GM23338 (cell line): ENCODE measurements around the gene CABLES2. TPM values are rescaled to one million over a fixed set of nuclear protein-coding genes. Genes with fewer than 3 reads are reported as not detected.

Source experiments
- ATAC-seq: fragments of 200-7000 bp; cut with Tn5 transposase; 3 replicates; pipeline ENCODE4 v1.9.1; 2020
- DNase-seq: peaks from one replicate; pipeline ENCODE4 v3.0.0-alpha.2; 2015; ENCODE audit warnings: low spot score
- H2AFZ ChIP-seq: fragments of 200-600 bp; sonication (generic); 2 replicates; pipeline ENCODE4 v1.8.0; 2016; ENCODE audit warnings: antibody characterized with exemption, mild to moderate bottlenecking, moderate library complexity
- H3F3A ChIP-seq: fragments of 200-600 bp; sonication (generic); replicated peaks from 2 replicates; pipeline ENCODE4 v1.8.0; 2017; ENCODE audit warnings: antibody characterized with exemption, mixed run types, low read depth
- H3K27ac ChIP-seq: fragments of 200-600 bp; sonication (generic); 2 replicates; pipeline ENCODE4 v1.6.1; 2016; ENCODE audit warnings: low read depth
- H3K27me3 ChIP-seq: fragments of 200-600 bp; sonication (generic); 2 replicates; pipeline ENCODE4 v1.8.0; 2016; ENCODE audit warnings: mild to moderate bottlenecking, mixed run types, moderate library complexity; ENCODE audit not compliant: insufficient read depth
- H3K36me3 ChIP-seq: fragments of 200-600 bp; sonication (generic); 2 replicates; pipeline ENCODE4 v1.8.0; 2016; ENCODE audit warnings: mild to moderate bottlenecking; ENCODE audit not compliant: insufficient read depth
- H3K4me1 ChIP-seq: fragments of 200-600 bp; sonication (generic); 2 replicates; pipeline ENCODE4 v1.8.0; 2016; ENCODE audit warnings: mild to moderate bottlenecking, moderate library complexity; ENCODE audit not compliant: insufficient read depth
- H3K4me2 ChIP-seq: fragments of 200-600 bp; sonication (generic); 2 replicates; pipeline ENCODE4 v1.7.1; 2017; ENCODE audit warnings: mixed run types
- H3K4me3 ChIP-seq: fragments of 200-600 bp; sonication (generic); 2 replicates; pipeline ENCODE4 v1.6.1; 2016; ENCODE audit warnings: mixed run types
- H3K79me2 ChIP-seq: fragments of 200-600 bp; sonication (generic); replicated peaks from 2 replicates; pipeline ENCODE4 v1.8.0; 2017; ENCODE audit warnings: mild to moderate bottlenecking; ENCODE audit not compliant: insufficient read depth
- H3K9me2 ChIP-seq: fragments of 200-600 bp; sonication (generic); 2 replicates; pipeline ENCODE4 v1.8.0; 2017; ENCODE audit not compliant: insufficient read depth
- H4K20me1 ChIP-seq: fragments of 200-600 bp; sonication (generic); replicated peaks from 2 replicates; pipeline ENCODE4 v1.8.0; 2017; ENCODE audit warnings: mild to moderate bottlenecking; ENCODE audit not compliant: insufficient read depth
- H3K27ac Mint-ChIP-seq: 2 replicates; pipeline ENCODE4 v1.8.0; 2020; ENCODE audit warnings: inconsistent platforms, mild to moderate bottlenecking, moderate library complexity, mixed read lengths
- H3K27me3 Mint-ChIP-seq: 3 replicates; pipeline ENCODE4 v1.8.0; 2022; ENCODE audit warnings: low read depth, mild to moderate bottlenecking, moderate library complexity, mixed read lengths, inconsistent platforms; ENCODE audit not compliant: insufficient read depth, poor library complexity
- H3K36me3 Mint-ChIP-seq: 3 replicates; pipeline ENCODE4 v1.8.0; 2021; ENCODE audit warnings: low read depth, mild to moderate bottlenecking, inconsistent platforms, moderate library complexity, mixed read lengths
- H3K4me1 Mint-ChIP-seq: 3 replicates; pipeline ENCODE4 v1.8.0; 2020; ENCODE audit warnings: mild to moderate bottlenecking, inconsistent platforms, mixed read lengths
- H3K4me3 Mint-ChIP-seq: 3 replicates; pipeline ENCODE4 v1.8.0; 2021; ENCODE audit warnings: moderate library complexity, mild to moderate bottlenecking, inconsistent platforms, mixed read lengths
- H3K9me3 Mint-ChIP-seq: 3 replicates; pipeline ENCODE4 v1.8.0; 2020; ENCODE audit warnings: moderate library complexity, mild to moderate bottlenecking, inconsistent platforms, mixed read lengths
- CREB1 ChIP-seq: fragments of 250-450 bp; sonication (Bioruptor Pico); IDR thresholded peaks from 2 replicates; pipeline ENCODE4 v1.5.0; 2020; ENCODE audit warnings: low read depth, mild to moderate bottlenecking, moderate library complexity
- CTCF ChIP-seq, 2 experiments: fragments of 200-600 bp in 1 of 2; sonication (generic) in 1 of 2; conservative IDR thresholded peaks; 2 replicates each; pipeline versions ENCODE4 v1.5.1 to v1.6.1; 2016 to 2017; ENCODE audit warnings: antibody characterized with exemption in 2 of 2, low read depth in 2 of 2, mild to moderate bottlenecking in 2 of 2, moderate library complexity in 1 of 2
- ETS1 ChIP-seq: IDR thresholded peaks from 2 replicates; pipeline ENCODE4 v1.6.1; 2016; ENCODE audit warnings: antibody characterized with exemption
- EZH2 ChIP-seq: fragments of 200-600 bp; sonication (generic); IDR thresholded peaks from one replicate; pipeline ENCODE4 v1.8.0; 2017; ENCODE audit warnings: antibody characterized with exemption, mild to moderate bottlenecking, low read depth; ENCODE audit not compliant: unreplicated experiment
- EZH2phosphoT487 ChIP-seq: fragments of 200-600 bp; sonication (generic); IDR thresholded peaks from one replicate; pipeline ENCODE4 v1.8.1; 2018; ENCODE audit warnings: antibody characterized with exemption; ENCODE audit not compliant: unreplicated experiment
- JUNB ChIP-seq: IDR thresholded peaks from one replicate; pipeline ENCODE4 v1.6.1; 2016; ENCODE audit warnings: antibody characterized with exemption; ENCODE audit not compliant: unreplicated experiment
- POLR2AphosphoS5 ChIP-seq: IDR thresholded peaks from 2 replicates; pipeline ENCODE4 v1.6.1; 2016; ENCODE audit warnings: antibody characterized with exemption, low read depth
- STAT1 ChIP-seq: IDR thresholded peaks from one replicate; pipeline ENCODE4 v1.6.1; 2016; ENCODE audit warnings: antibody characterized with exemption; ENCODE audit not compliant: unreplicated experiment
- ZNF331 ChIP-seq: fragments of 250-450 bp; sonication (Bioruptor Pico); IDR thresholded peaks from 2 replicates; pipeline ENCODE4 v1.5.0; 2020; ENCODE audit warnings: low read depth, mild to moderate bottlenecking, moderate library complexity
- ZNF462 ChIP-seq: fragments of 250-450 bp; sonication (Bioruptor Pico); IDR thresholded peaks from 2 replicates; pipeline ENCODE4 v1.5.0; 2020; ENCODE audit warnings: mild to moderate bottlenecking, moderate library complexity
- long read RNA-seq: library from polyadenylated mRNA; unstranded; transcript quantifications from one replicate; pipeline ENCODE4 v2.0.0, GENCODE V29; 2020; ENCODE audit not compliant: unreplicated experiment
- polyA plus RNA-seq: library from polyadenylated mRNA; unstranded; fragments of >200 nt; fragmentation: Nextera tagmentation; extraction: Ambion mirVana; gene quantifications from 2 replicates; pipeline ENCODE4 v1.2.1, GENCODE V29; 2016
- total RNA-seq: library from RNA; depleted of rRNA; stranded (reverse); fragments of >200 nt; shearing (Covaris generic); gene quantifications from 2 replicates; pipeline ENCODE4 v1.2.3, GENCODE V29; 2014; rRNA removed

The CABLES2 gene, protein sequence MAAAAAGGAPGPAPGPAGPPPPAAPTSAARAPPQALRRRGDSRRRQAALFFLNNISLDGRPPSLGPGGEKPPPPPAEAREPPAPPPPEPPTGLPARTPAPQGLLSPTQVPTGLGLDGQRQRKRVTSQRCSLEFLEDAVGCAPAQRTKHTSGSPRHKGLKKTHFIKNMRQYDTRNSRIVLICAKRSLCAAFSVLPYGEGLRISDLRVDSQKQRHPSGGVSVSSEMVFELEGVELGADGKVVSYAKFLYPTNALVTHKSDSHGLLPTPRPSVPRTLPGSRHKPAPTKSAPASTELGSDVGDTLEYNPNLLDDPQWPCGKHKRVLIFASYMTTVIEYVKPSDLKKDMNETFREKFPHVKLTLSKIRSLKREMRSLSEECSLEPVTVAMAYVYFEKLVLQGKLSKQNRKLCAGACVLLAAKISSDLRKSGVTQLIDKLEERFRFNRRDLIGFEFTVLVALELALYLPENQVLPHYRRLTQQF
- total RNA-seq (12.6 and 12.7 TPM in 2 replicates), polyA plus RNA-seq (4.3 and 5.1 TPM in 2 replicates)
- long read RNA-seq, partial matches to known transcripts, result 0 of 1 reads
- long read RNA-seq, other reads (novel, unspliced or antisense), result 1 of 1 reads

DNA sequence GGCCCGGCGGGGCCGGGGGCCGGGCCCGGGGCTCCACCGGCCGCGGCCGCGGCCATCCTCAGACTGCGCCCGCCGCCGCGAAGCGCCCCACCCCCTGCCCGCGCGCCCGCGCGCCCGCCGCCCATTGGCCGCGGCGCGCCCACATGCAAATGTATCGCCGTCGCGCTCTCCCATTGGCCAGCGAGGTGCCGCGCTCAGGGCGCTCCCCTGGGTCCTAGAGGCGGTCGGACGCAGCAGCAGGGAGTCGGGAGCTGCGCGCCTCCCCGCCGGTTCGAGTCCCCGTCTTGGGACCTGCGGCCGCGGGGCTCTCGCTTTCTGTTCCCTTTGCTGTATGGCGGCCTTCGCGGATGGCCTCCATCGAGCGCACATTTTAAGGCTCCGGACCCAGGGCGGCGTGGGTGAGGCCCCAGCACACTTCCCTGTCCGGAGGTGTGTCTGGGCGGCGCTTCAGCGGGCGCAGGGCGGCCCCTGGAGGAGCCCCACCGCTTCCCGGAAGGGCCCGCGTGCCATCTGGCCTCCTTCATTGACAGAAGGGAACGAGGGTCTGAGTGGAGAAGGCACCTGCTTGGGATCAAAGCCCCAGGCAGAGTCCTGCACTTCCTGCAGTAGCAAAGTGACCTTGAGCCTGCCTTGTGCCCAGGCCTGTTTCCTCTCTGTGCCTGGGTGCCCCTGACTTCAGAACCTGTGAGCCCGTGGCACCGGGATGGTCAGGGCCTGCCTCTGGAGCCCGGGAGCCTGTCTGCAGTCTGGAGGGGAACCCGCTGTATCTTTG, at the start of gene CABLES2:
Gene CABLES2 (minus strand): TSS at position 65 of the 772 bp plus-strand sequence. CDS start 9 bp downstream, at position 56.
- TF ChIP-seq EZH2phosphoT487, result no peak
- TF ChIP-seq EZH2, result no peak
- no peak for TF ChIP-seq ETS1
- no peak for TF ChIP-seq ZNF331
- peak; percentile 71 for TF ChIP-seq CREB1 (CRISPR knock-in tag)
- TF ChIP-seq CTCF (conservative IDR thresholded peaks at IDR 0.05; ENCODE audit: low read depth in 2 of 2), result 0 out of 4 replicates have a peak, but pooled peaks of 1 of the 2 experiments have one; percentile 5

DNA sequence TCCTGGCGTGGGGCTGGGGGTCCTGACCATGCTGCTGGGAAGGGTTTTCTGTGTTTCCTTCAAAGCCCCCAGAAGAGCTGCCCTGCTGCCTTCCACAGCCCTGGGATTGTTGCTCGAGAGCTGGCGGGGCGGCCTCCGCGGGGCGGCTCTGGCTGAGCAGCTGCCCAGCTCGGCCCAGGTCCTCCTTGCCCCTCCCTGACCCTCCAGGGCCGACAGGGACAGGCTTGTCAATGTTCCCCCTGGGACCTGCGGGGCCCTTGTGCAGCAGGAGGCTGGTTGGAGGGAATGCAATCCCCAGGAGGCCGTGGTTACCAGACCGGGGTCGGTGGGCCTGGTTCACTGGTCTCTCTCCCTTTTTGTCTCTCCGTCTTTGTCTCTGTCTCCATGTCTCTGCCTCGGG, 48.8 kb upstream of the CABLES2 start:
- Histone ChIP-seq H3K36me3 (no peaks in the 10 kb centered on the region), H4K20me1 (no peaks in the 10 kb centered on the region), H3K9me2 (no peaks in the 10 kb centered on the region), H3F3A (0 out of 2 replicates have a peak, but pooled peaks cover 2% of the 10 kb centered on the region), H3K27ac (no peak overlapping the region), H3K4me3 (no peak overlapping the region), H3K27me3 (no peaks in the 10 kb centered on the region), H2AFZ (no peak overlapping the region), H3K4me1 (no peaks in the 10 kb centered on the region), H3K4me2 (no peak overlapping the region), H3K79me2 (no peaks in the 10 kb centered on the region)
- DNase-seq (no peak), ATAC-seq (no peak)
- H3K36me3 Mint-ChIP-seq, result no peaks in the 10 kb centered on the region
- H3K4me1 Mint-ChIP-seq, result peaks cover 6% of the 10 kb centered on the region
- H3K4me3 Mint-ChIP-seq, result no peak overlapping the region
- peaks cover 7% of the 10 kb centered on the region for H3K27me3 Mint-ChIP-seq
- H3K9me3 Mint-ChIP-seq, result no peaks in the 10 kb centered on the region
- H3K27ac Mint-ChIP-seq, result peak overlapping the region; percentile 45; the same call in 1 of the 2 replicates
- TF ChIP-seq STAT1 (no peak), ZNF462 (CRISPR knock-in tag) (no peak), JUNB (no peak), POLR2AphosphoS5 (no peak)

More for the DNA sequence above, at the start of gene CABLES2:
- H4K20me1 ChIP-seq, result no peaks in the 10 kb centered on the region; the same call in 1 of the 2 replicates
- peak within 1 kb of the TSS; percentile 62 for H3K4me3 ChIP-seq
- Mint-ChIP-seq H3K4me1 (peaks cover 9% of the 10 kb centered on the region), H3K27me3 (peaks cover 11% of the 10 kb centered on the region), H3K4me3 (peak within 1 kb of the TSS; percentile 72), H3K9me3 (no peaks in the 10 kb centered on the region), H3K36me3 (no peaks in the 10 kb centered on the region), H3K27ac (no peak within 1 kb of the TSS)
- ATAC-seq (peak; percentile 69), DNase-seq (peak; percentile 97)
- no peak within 1 kb of the TSS for H3K27ac ChIP-seq
- H3K27me3 ChIP-seq, result no peaks in the 10 kb centered on the region
- H3K9me2 ChIP-seq, result no peaks in the 10 kb centered on the region
- H3K79me2 ChIP-seq, result no peaks in the 10 kb centered on the region
- no peaks in the 10 kb centered on the region; the same call in 1 of the 2 replicates for H3K4me1 ChIP-seq
- no peaks in the 10 kb centered on the region for H3F3A ChIP-seq
- peak within 1 kb of the TSS; percentile 82 for H3K4me2 ChIP-seq
- H3K36me3 ChIP-seq, result no peaks in the 10 kb centered on the region
- H2AFZ ChIP-seq, result peak within 1 kb of the TSS; percentile 97
